B cell (primary cell): ENCODE measurements around the gene GALNT18. TPM values are rescaled to one million over a fixed set of nuclear protein-coding genes. Genes with fewer than 3 reads are reported as not detected.

Experiments used
- ATAC-seq: fragments of 200-7000 bp; cut with Tn5 transposase; one replicate; pipeline ENCODE4 v1.10.0; 2021; ENCODE audit warnings: low read depth, mild to moderate bottlenecking, moderate number of reproducible peaks, moderate library complexity
- CTCF ChIA-PET: fragments of 350-600 bp; sonication (Branson Sonifier 250); formaldehyde crosslinking; loops from one replicate; lab custom pipeline; 2021; ENCODE audit warnings: antibody characterized with exemption, inconsistent platforms; lab: Charles Lee
- POLR2A ChIA-PET: fragments of 350-600 bp; sonication (Branson Sonifier 250); formaldehyde crosslinking; loops from one replicate; lab custom pipeline; 2021; ENCODE audit warnings: antibody characterized with exemption; lab: Charles Lee
- DNase-seq: peaks from one replicate; pipeline ENCODE4 v3.0.0; 2013
- H2AFZ ChIP-seq: 2 replicates; pipeline ENCODE4 v1.6.1; 2012; ENCODE audit warnings: mild to moderate bottlenecking, low read depth, low read length; ENCODE audit not compliant: insufficient read depth, poor library complexity, severe bottlenecking
- H3K27ac ChIP-seq, 2 donors: 1 replicate in 1 of 2; 2 replicates in 1 of 2; pipeline ENCODE4 v1.5.1; 2012 to 2013; ENCODE audit warnings: low read length in 2 of 2, mild to moderate bottlenecking in 2 of 2, moderate library complexity in 1 of 2
- H3K27me3 ChIP-seq, 4 experiments: fragments of 200-600 bp in 1 of 4; sonication (generic) in 1 of 4; replicated peaks in 1 of 4; 1 replicate in 2 of 4; 2 replicates in 2 of 4; pipeline versions ENCODE4 v1.6.1 to v1.7.0; 2013 to 2016; ENCODE audit warnings: low read length in 3 of 4, mild to moderate bottlenecking in 2 of 4, mixed read lengths in 1 of 4, moderate library complexity in 1 of 4; ENCODE audit not compliant: insufficient read depth in 4 of 4, control insufficient read depth in 3 of 4; ENCODE audit errors: control extremely low read depth in 1 of 4
- H3K36me3 ChIP-seq, 2 experiments: replicated peaks in 1 of 2; 1 replicate in 1 of 2; 2 replicates in 1 of 2; pipeline versions ENCODE4 v1.6.1 to v1.7.1; 2013; ENCODE audit warnings: low read length in 1 of 2; ENCODE audit not compliant: insufficient read depth in 2 of 2, control insufficient read depth in 1 of 2; ENCODE audit errors: control extremely low read depth in 1 of 2, extremely low read depth in 1 of 2
- H3K4me1 ChIP-seq, 2 donors: fragments of 200-600 bp in 1 of 2; sonication (generic) in 1 of 2; 1 replicate in 1 of 2; 2 replicates in 1 of 2; pipeline versions ENCODE4 v1.5.1 to v1.6.1; 2013 to 2017; ENCODE audit warnings: low read length in 2 of 2; ENCODE audit not compliant: control insufficient read depth in 2 of 2, insufficient read depth in 2 of 2
- H3K4me2 ChIP-seq: replicated peaks from 2 replicates; pipeline ENCODE3; 2012; ENCODE audit warnings: mild to moderate bottlenecking, low read depth, low read length; ENCODE audit not compliant: poor library complexity, severe bottlenecking
- H3K4me3 ChIP-seq, 5 experiments: fragments of 200-600 bp in 1 of 5; sonication (generic) in 1 of 5; 1 replicate in 3 of 5; 2 replicates in 2 of 5; pipeline versions ENCODE4 v1.5.1 to v1.7.0; 2011 to 2016; ENCODE audit warnings: low read length in 4 of 5, mild to moderate bottlenecking in 4 of 5, low read depth in 2 of 5, control low read depth in 1 of 5, moderate library complexity in 1 of 5; ENCODE audit not compliant: insufficient read depth in 1 of 5; ENCODE audit errors: control extremely low read depth in 1 of 5, extremely low read depth in 1 of 5
- H3K79me2 ChIP-seq: fragments of 200-600 bp; sonication (generic); one replicate; pipeline ENCODE4 v1.6.0; 2016; ENCODE audit warnings: low read length; ENCODE audit not compliant: control insufficient read depth, insufficient read depth
- H3K9ac ChIP-seq: fragments of 200-600 bp; sonication (generic); 2 replicates; pipeline ENCODE4 v1.6.1; 2017; ENCODE audit warnings: mild to moderate bottlenecking, low read length, moderate library complexity
- H3K9me3 ChIP-seq, 3 donors: one replicate each; pipeline versions ENCODE4 v1.6.1 to v1.7.1; 2013; ENCODE audit warnings: low read length in 2 of 3; ENCODE audit not compliant: control insufficient read depth in 2 of 3, insufficient read depth in 1 of 3; ENCODE audit errors: control extremely low read depth in 1 of 3
- H4K20me1 ChIP-seq: 2 replicates; pipeline ENCODE4 v1.6.0; 2012; ENCODE audit warnings: mild to moderate bottlenecking, low read length; ENCODE audit not compliant: insufficient read depth, control insufficient read depth, poor library complexity, severe bottlenecking
- H3K27ac Mint-ChIP-seq: one replicate; pipeline ENCODE4 v1.8.0; 2021; ENCODE audit warnings: mixed read lengths
- H3K27me3 Mint-ChIP-seq: one replicate; pipeline ENCODE4 v1.8.0; 2021; ENCODE audit warnings: mixed read lengths
- H3K4me1 Mint-ChIP-seq: one replicate; pipeline ENCODE4 v1.8.0; 2021; ENCODE audit warnings: mixed read lengths
- H3K4me3 Mint-ChIP-seq: one replicate; pipeline ENCODE4 v1.8.0; 2021; ENCODE audit warnings: mixed read lengths
- H3K9me3 Mint-ChIP-seq: one replicate; pipeline ENCODE4 v1.8.0; 2022; ENCODE audit warnings: mixed read lengths; ENCODE audit not compliant: insufficient read depth
- CTCF ChIP-seq: fragments of 200-600 bp; IDR thresholded peaks from one replicate; pipeline ENCODE4 v1.8.0; 2022; ENCODE audit warnings: antibody characterized with exemption, mild to moderate bottlenecking
- EZH2 ChIP-seq: IDR thresholded peaks from 2 replicates; pipeline ENCODE4 v1.6.1; 2012; ENCODE audit warnings: borderline replicate concordance, low read depth, mild to moderate bottlenecking, moderate library complexity, low read length; ENCODE audit not compliant: insufficient read depth, poor library complexity, severe bottlenecking
- WGBS: methylation state at CpG from one replicate; pipeline ENCODE4 v1.1.5; 2013; ENCODE audit warnings: missing lambda C conversion rate; ENCODE audit not compliant: insufficient coverage; 5-methylcytosine and 5-hydroxymethylcytosine counted together
- intact Hi-C: fragments of 100-400 bp; cut with micrococcal nuclease; formaldehyde crosslinking; loops from one replicate; pipeline ENCODE4 v1.10.0; 2022
- polyA plus RNA-seq: library from polyadenylated mRNA; depleted of rRNA; stranded (reverse); fragments of >200 nt; gene quantifications from 2 replicates; pipeline ENCODE4 v1.2.3, GENCODE V29; 2012
- total RNA-seq, 2 donors: library from RNA; stranded (reverse); fragments of 120-200 nt in 1 of 2; gene quantifications; 1 replicate in 1 of 2; 2 replicates in 1 of 2; pipeline versions ENCODE4 v1.2.3 to v1.2.4, GENCODE V29; 2013 to 2022

The GALNT18 gene
- total and polyA plus RNA-seq, 2 donors (not counting 1 experiment from before 2014, with no cell fraction given), result not detected

GRCh38 chr11:11280826-11281225, 341.0 kb downstream of the GALNT18 start:
- peaks cover 15% of the 10 kb centered on the region for H3K27me3 Mint-ChIP-seq
- Histone ChIP-seq H3K79me2 (no peaks in the 10 kb centered on the region), H3K27ac (no peak overlapping the region), H3K4me1 (no peaks in the 10 kb centered on the region), H3K9ac (no peak overlapping the region), H3K27me3 (no peaks in the 10 kb centered on the region), H4K20me1 (no peaks in the 10 kb centered on the region), H3K4me2 (no peak overlapping the region), H3K9me3 (no peaks in the 10 kb centered on the region), H3K4me3 (no peak overlapping the region), H2AFZ (no peak overlapping the region), H3K36me3 (no peaks in the 10 kb centered on the region)
- TF ChIP-seq CTCF, result no peak
- TF ChIP-seq EZH2, result no peak
- DNase-seq (no peak), ATAC-seq (no peak)
- 95% methylated on average over 5 of the region's 5 CpGs for WGBS
- no peak overlapping the region for H3K27ac Mint-ChIP-seq
- H3K4me3 Mint-ChIP-seq, result no peak overlapping the region
- CTCF ChIA-PET, result no interaction called here
- intact Hi-C loops, result no loop called here
- no peaks in the 10 kb centered on the region for H3K9me3 Mint-ChIP-seq
- no peaks in the 10 kb centered on the region for H3K4me1 Mint-ChIP-seq
- POLR2A ChIA-PET, result no interaction called here

GRCh38 chr11:11279956-11280689, 341.7 kb downstream of the GALNT18 start:
- ChIA-PET CTCF (no interaction called here), POLR2A (no interaction called here)
- Mint-ChIP-seq H3K9me3 (peaks cover 5% of the 10 kb centered on the region), H3K4me3 (no peak overlapping the region), H3K27ac (no peak overlapping the region), H3K4me1 (no peaks in the 10 kb centered on the region), H3K27me3 (peaks cover 22% of the 10 kb centered on the region)
- no peak overlapping the region for H3K27ac ChIP-seq
- no peak overlapping the region for H3K4me2 ChIP-seq
- DNase-seq (no peak), ATAC-seq (no peak)
- no peaks in the 10 kb centered on the region for H3K9me3 ChIP-seq
- H3K36me3 ChIP-seq, result no peaks in the 10 kb centered on the region
- H2AFZ ChIP-seq, result no peak overlapping the region
- intact Hi-C loops, result no loop called here
- WGBS, result 55% methylated on average over 8 of the region's 11 CpGs
- H3K9ac ChIP-seq, result no peak overlapping the region
- no peaks in the 10 kb centered on the region for H4K20me1 ChIP-seq
- H3K79me2 ChIP-seq, result no peaks in the 10 kb centered on the region
- H3K27me3 ChIP-seq, result no peaks in the 10 kb centered on the region
- TF ChIP-seq EZH2 (no peak), CTCF (no peak)
- H3K4me1 ChIP-seq, result no peaks in the 10 kb centered on the region
- no peak overlapping the region for H3K4me3 ChIP-seq
